Calu3 (cell line): Measurements from ENCODE around the gene GOLGA5. TPM values are rescaled to one million over a fixed set of nuclear protein-coding genes. Genes with fewer than 3 reads are reported as not detected.
"Not testable (repeated sequence)": the region's sequence is repeated elsewhere in the genome, so short reads cannot be mapped to it uniquely, and the experiment has no call there.

ENCODE experiments used
- Bru-seq: library from RNA; stranded (reverse); fragments of 400-500 nt; gene quantifications from one replicate; lab custom pipeline; 2021; lab: Mats Ljungman, UMichigan
- BruChase-seq, 2 experiments: library from RNA; stranded (reverse); fragments of 400-500 nt; gene quantifications; one replicate each; lab custom pipeline; 2021; lab: Mats Ljungman, UMichigan
- BruUV-seq: library from RNA; stranded (reverse); fragments of 400-500 nt; replicated peaks from 2 replicates; lab custom pipeline; 2021; lab: Mats Ljungman, UMichigan
- CTCF ChIA-PET: fragments of 300-600 bp; sonication (Branson Sonifier 250); formaldehyde crosslinking; loops from one replicate; lab custom pipeline; 2022; ENCODE audit warnings: antibody characterized with exemption; lab: Charles Lee
- DNase-seq: peaks from one replicate; pipeline ENCODE4 v3.0.0; 2022
- H3K27ac Mint-ChIP-seq: one replicate; pipeline ENCODE4 v1.8.0; 2022; ENCODE audit warnings: mixed read lengths; ENCODE audit not compliant: unreplicated experiment
- H3K27me3 Mint-ChIP-seq: one replicate; pipeline ENCODE4 v1.8.0; 2022; ENCODE audit warnings: mixed read lengths; ENCODE audit not compliant: unreplicated experiment
- H3K36me3 Mint-ChIP-seq: one replicate; pipeline ENCODE4 v1.8.0; 2022; ENCODE audit warnings: mild to moderate bottlenecking, moderate library complexity, mixed read lengths; ENCODE audit not compliant: insufficient read depth, unreplicated experiment
- H3K4me1 Mint-ChIP-seq: one replicate; pipeline ENCODE4 v1.8.0; 2022; ENCODE audit warnings: mild to moderate bottlenecking, low read depth, mixed read lengths; ENCODE audit not compliant: unreplicated experiment
- H3K4me3 Mint-ChIP-seq: one replicate; pipeline ENCODE4 v1.8.0; 2022; ENCODE audit warnings: mild to moderate bottlenecking, low read depth, moderate library complexity, mixed read lengths; ENCODE audit not compliant: unreplicated experiment
- H3K9me3 Mint-ChIP-seq: one replicate; pipeline ENCODE4 v1.8.0; 2022; ENCODE audit warnings: low read depth, mixed read lengths; ENCODE audit not compliant: unreplicated experiment
- intact Hi-C: fragments of 100-400 bp; cut with micrococcal nuclease; formaldehyde crosslinking; loops from one replicate; pipeline ENCODE4 v1.10.0; 2022; ENCODE audit not compliant: unreplicated experiment
- long read RNA-seq: library from polyadenylated mRNA; stranded (forward); transcript quantifications from one replicate; pipeline ENCODE4 v2.0.0, GENCODE V29; 2022
- total RNA-seq: library from RNA; stranded (reverse); gene quantifications from 2 replicates; pipeline ENCODE4 v1.2.3, GENCODE V29; 2022
- TF ChIP-seq, protein P1 (sequence below): fragments of 200-600 bp; IDR thresholded peaks from one replicate; pipeline ENCODE4 v1.8.0; 2022; ENCODE audit warnings: antibody characterized with exemption; ENCODE audit not compliant: unreplicated experiment

GOLGA5 gene, protein sequence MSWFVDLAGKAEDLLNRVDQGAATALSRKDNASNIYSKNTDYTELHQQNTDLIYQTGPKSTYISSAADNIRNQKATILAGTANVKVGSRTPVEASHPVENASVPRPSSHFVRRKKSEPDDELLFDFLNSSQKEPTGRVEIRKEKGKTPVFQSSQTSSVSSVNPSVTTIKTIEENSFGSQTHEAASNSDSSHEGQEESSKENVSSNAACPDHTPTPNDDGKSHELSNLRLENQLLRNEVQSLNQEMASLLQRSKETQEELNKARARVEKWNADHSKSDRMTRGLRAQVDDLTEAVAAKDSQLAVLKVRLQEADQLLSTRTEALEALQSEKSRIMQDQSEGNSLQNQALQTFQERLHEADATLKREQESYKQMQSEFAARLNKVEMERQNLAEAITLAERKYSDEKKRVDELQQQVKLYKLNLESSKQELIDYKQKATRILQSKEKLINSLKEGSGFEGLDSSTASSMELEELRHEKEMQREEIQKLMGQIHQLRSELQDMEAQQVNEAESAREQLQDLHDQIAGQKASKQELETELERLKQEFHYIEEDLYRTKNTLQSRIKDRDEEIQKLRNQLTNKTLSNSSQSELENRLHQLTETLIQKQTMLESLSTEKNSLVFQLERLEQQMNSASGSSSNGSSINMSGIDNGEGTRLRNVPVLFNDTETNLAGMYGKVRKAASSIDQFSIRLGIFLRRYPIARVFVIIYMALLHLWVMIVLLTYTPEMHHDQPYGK
- 27.8 and 36.8 TPM in 2 replicates for total RNA-seq
- percentile 80 among the genes with signal in this experiment for Bru-seq, nascent RNA
- BruChase-seq, experiment 1, labeled RNA remaining after a 6-hour chase, result percentile 73 among the genes with signal in this experiment
- BruChase-seq, experiment 2, labeled RNA remaining after a 2-hour chase, result percentile 69 among the genes with signal in this experiment
- long read RNA-seq, transcript GOLGA5-201 (13 exons, 2,969 nt), result major isoform, 37 of 57 reads
- long read RNA-seq, partial matches to known transcripts, result 8 of 57 reads
- long read RNA-seq, other reads (novel, unspliced or antisense), result 12 of 57 reads

DNA sequence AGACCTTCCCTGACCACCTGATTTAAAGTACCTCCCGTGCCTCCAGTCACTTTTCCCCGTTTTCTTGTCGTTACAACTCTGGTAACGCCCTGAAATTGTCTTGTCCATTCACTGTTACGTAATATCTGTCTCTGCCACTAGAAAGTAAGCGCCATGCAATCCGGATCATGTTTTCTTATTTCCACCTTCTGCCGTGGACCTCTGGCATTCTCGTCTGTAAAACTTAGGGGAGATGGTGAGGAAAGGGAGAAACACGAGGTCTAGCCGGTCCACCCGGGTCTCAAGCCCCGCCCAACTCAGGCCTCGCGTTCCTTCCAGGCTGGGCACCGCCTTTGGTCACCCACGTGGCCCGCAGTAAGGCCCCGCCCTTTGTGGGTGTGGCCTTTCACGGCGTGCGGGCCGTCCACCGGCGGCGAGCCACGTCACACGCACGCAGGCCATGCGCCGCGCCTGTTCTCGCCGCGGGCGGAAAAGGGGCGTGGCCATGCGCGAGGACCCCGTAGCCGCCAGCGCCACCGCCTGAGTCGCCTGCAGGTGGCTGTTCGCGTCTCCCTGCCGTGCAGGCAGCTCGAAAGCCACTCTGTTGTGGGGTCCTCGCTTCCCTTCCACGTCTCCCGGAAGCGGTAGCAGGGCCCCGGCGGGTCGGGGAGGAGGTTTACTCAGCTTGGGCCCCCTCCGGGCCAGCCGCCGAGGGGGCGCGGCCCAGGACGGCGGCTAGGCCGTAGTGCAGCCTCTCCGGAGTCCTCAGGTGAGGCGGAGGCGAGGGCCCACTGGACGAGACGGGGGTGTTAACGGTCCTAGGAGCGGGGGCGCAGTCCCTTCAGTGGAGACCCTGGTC lies at the start of gene GOLGA5:
GOLGA5 (plus strand) TSS at position 597 of the 838 bp plus-strand sequence. CDS start 3,133 bp downstream, outside the sequence.
- intact Hi-C loops, result no loop called here
- CTCF ChIA-PET, result interaction anchor here (0.5 to 0.9 kb wide), 3 partner anchors 27 to 642 kb away, joined by 3 to 4 read pairs (median 3); partner anchors contain the start of gene UBR7

DNA sequence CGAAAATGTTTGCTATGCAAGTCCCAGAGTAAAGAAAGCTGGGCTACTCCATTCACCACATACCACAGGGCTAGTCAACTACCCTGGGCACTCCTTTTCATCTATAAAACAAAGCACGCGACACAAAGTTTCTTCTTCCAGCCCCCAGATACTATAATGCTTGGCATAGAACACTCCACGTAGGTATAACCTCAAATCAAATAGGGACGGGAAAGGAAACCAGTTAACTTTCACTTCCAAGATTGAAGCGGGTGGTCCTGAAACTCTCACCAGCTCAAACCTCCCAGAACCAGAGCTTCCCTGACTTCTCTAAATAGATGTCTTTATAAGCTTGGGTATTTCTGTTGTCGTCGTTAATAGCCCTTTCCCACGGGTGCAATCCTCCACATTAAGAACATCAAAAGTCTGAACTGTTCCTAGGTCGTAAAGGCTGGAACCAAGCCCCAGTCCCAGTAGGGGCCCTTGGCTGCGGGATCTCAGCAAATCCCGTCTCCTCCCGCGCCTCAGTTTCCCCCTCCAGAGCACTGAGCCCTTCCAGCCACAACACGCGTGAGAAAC lies 46.3 kb upstream of the GOLGA5 start:
- CTCF ChIA-PET, result interaction anchor here (1.1 to 1.7 kb wide), 5 partner anchors 11 to 61 kb away, joined by 3 to 6 read pairs (median 4); no protein-coding TSS in a partner anchor
- H3K27me3 Mint-ChIP-seq, result no peaks in the 10 kb centered on the region
- H3K27ac Mint-ChIP-seq, result peak overlapping the region; percentile 11
- intact Hi-C loops, result no loop called here
- H3K36me3 Mint-ChIP-seq, result peaks cover 25% of the 10 kb centered on the region
- TF ChIP-seq, protein P1, sequence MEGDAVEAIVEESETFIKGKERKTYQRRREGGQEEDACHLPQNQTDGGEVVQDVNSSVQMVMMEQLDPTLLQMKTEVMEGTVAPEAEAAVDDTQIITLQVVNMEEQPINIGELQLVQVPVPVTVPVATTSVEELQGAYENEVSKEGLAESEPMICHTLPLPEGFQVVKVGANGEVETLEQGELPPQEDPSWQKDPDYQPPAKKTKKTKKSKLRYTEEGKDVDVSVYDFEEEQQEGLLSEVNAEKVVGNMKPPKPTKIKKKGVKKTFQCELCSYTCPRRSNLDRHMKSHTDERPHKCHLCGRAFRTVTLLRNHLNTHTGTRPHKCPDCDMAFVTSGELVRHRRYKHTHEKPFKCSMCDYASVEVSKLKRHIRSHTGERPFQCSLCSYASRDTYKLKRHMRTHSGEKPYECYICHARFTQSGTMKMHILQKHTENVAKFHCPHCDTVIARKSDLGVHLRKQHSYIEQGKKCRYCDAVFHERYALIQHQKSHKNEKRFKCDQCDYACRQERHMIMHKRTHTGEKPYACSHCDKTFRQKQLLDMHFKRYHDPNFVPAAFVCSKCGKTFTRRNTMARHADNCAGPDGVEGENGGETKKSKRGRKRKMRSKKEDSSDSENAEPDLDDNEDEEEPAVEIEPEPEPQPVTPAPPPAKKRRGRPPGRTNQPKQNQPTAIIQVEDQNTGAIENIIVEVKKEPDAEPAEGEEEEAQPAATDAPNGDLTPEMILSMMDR, result no peak
- no peaks in the 10 kb centered on the region for H3K9me3 Mint-ChIP-seq
- peaks cover 19% of the 10 kb centered on the region for H3K4me1 Mint-ChIP-seq
- TSS peak; percentile 53 for BruUV-seq
- no peak for DNase-seq
- H3K4me3 Mint-ChIP-seq, result peak overlapping the region; percentile 92

More for the DNA sequence above, at the start of gene GOLGA5:
- TF ChIP-seq, protein P1, result no peak
- Mint-ChIP-seq H3K27ac (peak within 1 kb of the TSS; percentile 99), H3K4me3 (peak within 1 kb of the TSS; percentile 97), H3K36me3 (peaks cover 21% of the 10 kb centered on the region), H3K9me3 (peaks cover 11% of the 10 kb centered on the region), H3K4me1 (peaks cover 12% of the 10 kb centered on the region), H3K27me3 (no peaks in the 10 kb centered on the region)
- no TSS peak for BruUV-seq
- peak; percentile 99 for DNase-seq

DNA sequence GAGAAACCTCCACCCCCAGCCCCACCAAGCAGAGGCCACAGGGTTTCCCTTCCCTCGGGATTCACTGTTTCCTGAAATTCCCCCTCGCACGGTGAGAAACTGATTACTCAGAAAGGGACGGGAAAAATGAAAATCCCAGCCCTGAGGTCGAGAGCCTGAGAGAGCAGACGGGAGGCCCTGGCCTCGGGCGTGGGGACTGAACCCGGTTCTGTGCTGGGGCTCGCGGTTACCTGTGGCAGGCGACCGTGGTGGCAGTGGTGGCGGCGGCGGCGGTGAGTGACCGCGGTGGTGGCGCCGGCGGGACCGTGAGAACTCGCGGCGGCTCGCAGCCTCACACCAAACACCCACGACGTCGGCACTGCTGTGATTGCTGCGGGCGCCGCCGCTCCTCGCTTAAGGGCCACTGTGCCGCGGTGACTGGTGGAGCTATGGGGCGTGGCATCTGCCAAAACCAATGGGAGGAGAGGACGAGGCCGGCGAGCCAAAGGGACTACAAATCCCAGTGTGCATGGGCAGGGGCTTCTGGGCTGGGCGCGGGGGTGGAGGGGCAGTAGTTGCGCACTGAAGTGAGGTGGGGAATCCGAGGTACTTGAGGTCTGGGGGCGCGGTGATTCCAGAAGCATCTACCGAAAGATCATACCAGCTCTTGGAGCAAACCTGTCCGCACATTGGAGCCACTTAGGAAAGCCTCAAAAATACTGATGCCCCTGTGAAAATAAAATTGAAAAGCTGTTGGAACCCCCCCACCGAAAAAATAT lies 45.7 kb upstream of the GOLGA5 start, which contains the start of gene LGMN:
LGMN (minus strand) TSS at position 369 of the 758 bp plus-strand sequence. CDS start 15,841 bp downstream, outside the sequence.
- no peaks in the 10 kb centered on the region for H3K9me3 Mint-ChIP-seq
- DNase-seq, result peak; percentile 95

DNA sequence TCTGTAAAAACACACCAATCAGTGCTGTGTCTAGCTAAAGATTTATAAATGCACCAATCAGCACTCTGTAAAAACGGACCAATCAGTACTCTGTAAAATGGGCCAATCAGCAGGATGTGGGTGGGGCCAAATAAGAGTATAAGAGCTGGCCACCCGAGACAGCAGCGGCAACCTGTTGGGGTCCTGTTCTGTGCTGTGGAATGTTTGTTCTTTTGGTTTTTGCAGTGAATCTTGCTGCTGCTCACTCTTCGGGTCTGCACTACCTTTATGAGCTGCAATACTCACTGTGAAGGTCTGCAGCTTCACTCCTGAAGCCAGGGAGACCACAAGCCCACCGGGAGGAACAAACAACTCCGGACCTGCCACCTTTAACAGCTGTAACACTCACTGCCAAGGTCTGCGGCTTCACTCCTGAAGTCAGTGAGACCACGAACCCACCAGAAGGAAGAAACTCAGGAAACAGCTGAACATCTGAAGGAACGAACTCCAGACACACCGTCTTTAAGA lies 43.8 kb upstream of the GOLGA5 start:
- BruUV-seq, H3K27ac Mint-ChIP-seq, intact Hi-C loops, DNase-seq, H3K27me3 Mint-ChIP-seq, H3K4me3 Mint-ChIP-seq, H3K9me3 Mint-ChIP-seq, CTCF ChIA-PET: not testable (repeated sequence)
- Mint-ChIP-seq H3K36me3 (peaks cover 25% of the 10 kb centered on the region), H3K4me1 (peaks cover 28% of the 10 kb centered on the region)

More for the DNA sequence above, 45.7 kb upstream of the GOLGA5 start, which contains the start of gene LGMN:
- Mint-ChIP-seq H3K36me3 (peaks cover 25% of the 10 kb centered on the region), H3K4me1 (peaks cover 19% of the 10 kb centered on the region), H3K27ac (peak within 1 kb of the TSS; percentile 11), H3K4me3 (peak within 1 kb of the TSS; percentile 92), H3K27me3 (no peaks in the 10 kb centered on the region)
- TF ChIP-seq, protein P1, result no peak
- intact Hi-C loops, result no loop called here
- BruUV-seq, result no TSS peak
- CTCF ChIA-PET, result interaction anchor here (0.5 to 1.7 kb wide), 7 partner anchors 11 to 62 kb away, joined by 3 to 6 read pairs (median 4); no protein-coding TSS in a partner anchor
